ENCODE data around the gene SMAD2. TPM values are rescaled to one million over a fixed set of nuclear protein-coding genes. Genes with fewer than 3 reads are reported as not detected.

SMAD2 gene
- total RNA-seq, 1 donor from 2014 or later = 383 TPM

GRCh38 chr18:47817017-47817794 is 113.3 kb downstream of the SMAD2 start:
- Mint-ChIP-seq H3K27ac (no peak overlapping the region), H3K9me3 (no peaks in the 10 kb centered on the region), H3K4me3 (no peak overlapping the region), H3K27me3 (ENCODE audit: insufficient read depth) (no peaks in the 10 kb centered on the region), H3K36me3 (ENCODE audit: low read depth) (peaks cover 2% of the 10 kb centered on the region), H3K4me1 (ENCODE audit: low read depth) (no peaks in the 10 kb centered on the region)
- intact Hi-C loops (cut with micrococcal nuclease) = no loop called here
- no peak for DNase-seq (ENCODE audit: low spot score)

GRCh38 chr18:47815486-47816270 is 114.8 kb downstream of the SMAD2 start:
- H3K36me3 Mint-ChIP-seq (ENCODE audit: low read depth) = peaks cover 2% of the 10 kb centered on the region
- no peak overlapping the region for H3K27ac Mint-ChIP-seq
- no peaks in the 10 kb centered on the region for H3K4me1 Mint-ChIP-seq (ENCODE audit: low read depth)
- intact Hi-C loops (cut with micrococcal nuclease) = no loop called here
- no peaks in the 10 kb centered on the region for H3K9me3 Mint-ChIP-seq
- no peak for DNase-seq (ENCODE audit: low spot score)
- H3K27me3 Mint-ChIP-seq (ENCODE audit: insufficient read depth) = no peaks in the 10 kb centered on the region
- no peak overlapping the region for H3K4me3 Mint-ChIP-seq

- Mint-ChIP-seq H3K27me3 (ENCODE audit: insufficient read depth) (no peaks in the 10 kb centered on the region), H3K9me3 (no peaks in the 10 kb centered on the region), H3K4me1 (ENCODE audit: low read depth) (no peaks in the 10 kb centered on the region), H3K27ac (no peak overlapping the region), H3K36me3 (ENCODE audit: low read depth) (peaks cover 2% of the 10 kb centered on the region), H3K4me3 (no peak overlapping the region)
- no peak for DNase-seq (ENCODE audit: low spot score)
- intact Hi-C loops (cut with micrococcal nuclease) = no loop called here
These were observed 121.0 kb downstream of the SMAD2 start for GRCh38 chr18:47809420-47809819.

GRCh38 chr18:47802802-47803201 is 127.7 kb downstream of the SMAD2 start:
- Mint-ChIP-seq H3K36me3 (ENCODE audit: low read depth) (no peaks in the 10 kb centered on the region), H3K4me3 (no peak overlapping the region), H3K4me1 (ENCODE audit: low read depth) (no peaks in the 10 kb centered on the region), H3K27me3 (ENCODE audit: insufficient read depth) (peaks cover 2% of the 10 kb centered on the region), H3K9me3 (no peaks in the 10 kb centered on the region), H3K27ac (no peak overlapping the region)
- intact Hi-C loops (cut with micrococcal nuclease) = no loop called here
- DNase-seq (ENCODE audit: low spot score) = no peak

DNA sequence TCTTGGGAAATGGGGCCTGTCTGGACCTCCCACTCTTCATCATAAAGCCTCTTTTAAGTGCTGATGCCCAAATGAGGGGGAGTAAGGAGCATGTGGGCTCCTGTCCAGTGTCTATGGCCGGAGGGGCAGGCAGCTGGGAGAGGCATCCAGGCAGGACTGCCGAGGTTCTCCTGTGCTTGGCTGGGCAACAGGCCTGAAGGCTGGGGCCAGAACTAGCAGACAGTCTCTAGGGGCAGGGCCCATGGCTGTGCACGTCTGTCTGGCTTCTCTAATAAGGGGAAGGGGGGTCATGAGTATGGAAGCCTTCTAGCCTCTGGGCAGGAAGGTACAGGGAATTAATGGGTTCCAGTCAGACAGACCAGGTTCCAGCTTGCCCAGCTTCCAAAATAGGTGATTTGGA is 128.6 kb downstream of the SMAD2 start:
- Mint-ChIP-seq H3K9me3 (no peaks in the 10 kb centered on the region), H3K4me1 (ENCODE audit: low read depth) (no peaks in the 10 kb centered on the region), H3K36me3 (ENCODE audit: low read depth) (no peaks in the 10 kb centered on the region), H3K27me3 (ENCODE audit: insufficient read depth) (peaks cover 2% of the 10 kb centered on the region), H3K27ac (no peak overlapping the region), H3K4me3 (no peak overlapping the region)
- intact Hi-C loops (cut with micrococcal nuclease) = no loop called here
- no peak for DNase-seq (ENCODE audit: low spot score)

DNA sequence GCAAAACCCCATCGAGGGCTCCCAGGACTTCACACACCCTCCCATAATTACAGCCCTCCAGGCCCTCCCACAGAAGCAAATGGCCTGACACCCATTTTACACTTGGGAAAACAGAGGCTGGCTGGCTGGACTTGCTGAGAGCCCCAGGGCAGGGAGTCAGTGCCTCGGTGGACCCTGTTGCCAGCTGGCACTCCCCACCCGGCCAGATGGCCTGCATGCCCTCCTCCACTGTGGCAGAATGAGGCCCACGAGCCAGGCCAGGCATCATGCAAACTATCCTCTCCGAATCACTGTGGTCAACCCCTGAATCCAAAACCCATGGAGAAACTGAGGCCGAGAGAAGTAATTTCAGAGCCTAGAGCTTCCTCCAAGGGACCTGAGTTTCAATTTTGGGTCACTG is 129.7 kb downstream of the SMAD2 start:
- intact Hi-C loops (cut with micrococcal nuclease) = no loop called here
- H3K9me3 Mint-ChIP-seq = no peaks in the 10 kb centered on the region
- H3K4me3 Mint-ChIP-seq = no peak overlapping the region
- H3K27me3 Mint-ChIP-seq (ENCODE audit: insufficient read depth) = peaks cover 2% of the 10 kb centered on the region
- DNase-seq (ENCODE audit: low spot score) = no peak
- no peaks in the 10 kb centered on the region for H3K4me1 Mint-ChIP-seq (ENCODE audit: low read depth)
- H3K27ac Mint-ChIP-seq = no peak overlapping the region
- H3K36me3 Mint-ChIP-seq (ENCODE audit: low read depth) = no peaks in the 10 kb centered on the region

- Mint-ChIP-seq H3K36me3 (ENCODE audit: low read depth) (no peaks in the 10 kb centered on the region), H3K4me1 (ENCODE audit: low read depth) (no peaks in the 10 kb centered on the region), H3K27me3 (ENCODE audit: insufficient read depth) (peaks cover 2% of the 10 kb centered on the region), H3K9me3 (no peaks in the 10 kb centered on the region), H3K4me3 (no peak overlapping the region), H3K27ac (no peak overlapping the region)
- DNase-seq (ENCODE audit: low spot score) = no peak
- intact Hi-C loops (cut with micrococcal nuclease) = no loop called here
These were observed 130.2 kb downstream of the SMAD2 start for GRCh38 chr18:47800248-47800647.

DNA sequence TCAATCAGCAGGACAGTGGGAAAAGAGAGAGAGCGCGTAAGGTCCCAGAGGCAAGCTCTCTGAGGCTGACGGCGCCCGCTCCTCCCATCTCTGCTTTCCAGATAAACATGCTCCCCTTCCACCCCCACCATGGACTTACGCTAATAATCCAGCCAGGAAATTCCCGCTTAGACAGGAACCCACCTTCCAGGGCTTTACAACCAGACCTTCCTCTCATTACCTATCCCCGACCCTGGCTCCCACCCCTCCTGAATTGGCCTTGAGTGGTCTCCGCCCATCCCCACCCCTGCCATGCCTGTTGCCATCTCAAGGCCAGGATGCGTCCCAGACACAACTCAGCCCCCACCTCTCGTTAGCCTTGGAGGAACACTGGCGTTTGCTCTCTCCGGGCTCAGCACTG is 131.1 kb downstream of the SMAD2 start:
- Mint-ChIP-seq H3K9me3 (no peaks in the 10 kb centered on the region), H3K27ac (no peak overlapping the region), H3K4me1 (ENCODE audit: low read depth) (no peaks in the 10 kb centered on the region), H3K4me3 (no peak overlapping the region), H3K36me3 (ENCODE audit: low read depth) (no peaks in the 10 kb centered on the region), H3K27me3 (ENCODE audit: insufficient read depth) (peaks cover 2% of the 10 kb centered on the region)
- intact Hi-C loops (cut with micrococcal nuclease) = no loop called here
- no peak for DNase-seq (ENCODE audit: low spot score)

GRCh38 chr18:47798366-47798765 is 132.1 kb downstream of the SMAD2 start:
- H3K4me1 Mint-ChIP-seq (ENCODE audit: low read depth) = no peaks in the 10 kb centered on the region
- no peaks in the 10 kb centered on the region for H3K9me3 Mint-ChIP-seq
- DNase-seq (ENCODE audit: low spot score) = no peak
- no peaks in the 10 kb centered on the region for H3K36me3 Mint-ChIP-seq (ENCODE audit: low read depth)
- H3K4me3 Mint-ChIP-seq = no peak overlapping the region
- H3K27me3 Mint-ChIP-seq (ENCODE audit: insufficient read depth) = peaks cover 4% of the 10 kb centered on the region
- no peak overlapping the region for H3K27ac Mint-ChIP-seq
- intact Hi-C loops (cut with micrococcal nuclease) = no loop called here

- Mint-ChIP-seq H3K4me1 (ENCODE audit: low read depth) (no peaks in the 10 kb centered on the region), H3K27ac (no peak overlapping the region), H3K4me3 (no peak overlapping the region), H3K36me3 (ENCODE audit: low read depth) (no peaks in the 10 kb centered on the region), H3K27me3 (ENCODE audit: insufficient read depth) (peaks cover 4% of the 10 kb centered on the region), H3K9me3 (no peaks in the 10 kb centered on the region)
- no peak for DNase-seq (ENCODE audit: low spot score)
- intact Hi-C loops (cut with micrococcal nuclease) = no loop called here
These were observed 133.3 kb downstream of the SMAD2 start for GRCh38 chr18:47797126-47797525.

- no peak overlapping the region for H3K4me3 Mint-ChIP-seq
- intact Hi-C loops (cut with micrococcal nuclease) = no loop called here
- H3K27ac Mint-ChIP-seq = no peak overlapping the region
- H3K27me3 Mint-ChIP-seq (ENCODE audit: insufficient read depth) = peaks cover 5% of the 10 kb centered on the region
- no peaks in the 10 kb centered on the region for H3K9me3 Mint-ChIP-seq
- DNase-seq (ENCODE audit: low spot score) = no peak
- H3K4me1 Mint-ChIP-seq (ENCODE audit: low read depth) = no peaks in the 10 kb centered on the region
- no peaks in the 10 kb centered on the region for H3K36me3 Mint-ChIP-seq (ENCODE audit: low read depth)
These were observed 135.0 kb downstream of the SMAD2 start for GRCh38 chr18:47795434-47795814.

DNA sequence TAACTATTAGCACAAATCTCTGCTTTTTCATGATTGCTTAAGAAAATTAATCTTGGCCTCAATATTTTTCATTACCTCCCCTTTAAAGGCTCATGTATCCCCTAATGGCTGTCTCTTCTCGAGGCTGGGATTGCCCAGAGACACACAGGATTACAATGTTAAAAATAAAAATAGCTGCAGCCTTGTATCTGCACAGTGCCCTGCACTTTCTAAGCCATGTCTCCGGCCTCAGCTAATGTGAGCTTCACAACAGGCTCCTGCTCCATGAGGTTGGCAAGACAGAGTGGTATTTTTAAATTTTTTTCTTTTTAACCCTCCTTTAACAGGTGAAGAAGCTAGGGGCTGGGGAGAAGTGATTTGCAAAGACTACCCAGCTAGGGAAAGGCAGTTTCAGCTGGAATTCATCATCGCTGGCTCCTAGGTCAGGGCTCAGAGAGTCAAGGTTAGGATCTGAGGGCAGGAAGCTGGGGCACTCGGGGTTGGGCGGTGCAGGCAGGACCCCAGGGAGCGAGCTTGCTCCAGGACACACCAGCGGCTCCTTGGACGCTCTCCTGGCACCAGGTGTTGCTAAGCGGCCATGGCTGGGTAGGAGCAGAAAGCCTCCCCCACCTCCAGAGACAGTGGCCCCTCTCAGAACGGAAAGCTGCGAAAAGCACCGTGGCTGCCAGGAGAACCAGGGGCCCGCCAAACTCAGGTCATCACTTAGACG is 135.6 kb downstream of the SMAD2 start:
- no peak for DNase-seq (ENCODE audit: low spot score)
- no peaks in the 10 kb centered on the region for H3K4me1 Mint-ChIP-seq (ENCODE audit: low read depth)
- no peak overlapping the region for H3K4me3 Mint-ChIP-seq
- no peaks in the 10 kb centered on the region for H3K9me3 Mint-ChIP-seq
- peaks cover 5% of the 10 kb centered on the region for H3K27me3 Mint-ChIP-seq (ENCODE audit: insufficient read depth)
- H3K27ac Mint-ChIP-seq = no peak overlapping the region
- intact Hi-C loops (cut with micrococcal nuclease) = no loop called here
- no peaks in the 10 kb centered on the region for H3K36me3 Mint-ChIP-seq (ENCODE audit: low read depth)

DNA sequence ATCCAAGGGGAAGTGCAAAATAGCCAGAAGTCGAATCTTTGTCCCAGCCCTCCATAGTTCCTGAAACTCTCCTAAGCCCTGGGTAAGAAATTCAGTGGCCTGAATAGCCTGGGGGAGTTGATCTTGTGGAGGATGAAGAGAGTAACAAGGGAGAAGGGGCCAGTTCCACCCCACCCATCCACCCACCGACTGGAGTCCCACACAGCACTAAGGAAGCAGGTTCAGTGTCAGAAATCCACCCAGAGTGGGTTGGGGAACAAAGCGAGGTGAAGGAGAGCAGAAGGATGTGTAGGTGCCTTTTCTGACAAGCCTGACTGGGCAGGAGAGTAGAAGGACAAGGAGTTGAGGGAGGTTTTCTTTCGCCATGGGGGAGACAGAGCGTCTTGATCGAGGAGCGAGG is 136.8 kb downstream of the SMAD2 start:
- Mint-ChIP-seq H3K4me3 (no peak overlapping the region), H3K9me3 (no peaks in the 10 kb centered on the region), H3K27me3 (ENCODE audit: insufficient read depth) (peaks cover 7% of the 10 kb centered on the region), H3K4me1 (ENCODE audit: low read depth) (no peaks in the 10 kb centered on the region), H3K36me3 (ENCODE audit: low read depth) (no peaks in the 10 kb centered on the region), H3K27ac (no peak overlapping the region)
- no peak for DNase-seq (ENCODE audit: low spot score)
- intact Hi-C loops (cut with micrococcal nuclease) = no loop called here

Data from activated T-helper 1 cell treated with anti-CD3 and anti-CD28 coated beads, Interleukin-12 subunit alpha, Interleukin-12 subunit beta, Interleukin-2, Interleukin-4 antibody, amounts not matched to agents 30 ng/mL and 10 ng/mL and 1 ng/mL, durations not matched to agents 14 hours and 24 hours and 36 hours (primary cell).